Activated CD8-positive, alpha-beta memory T cell treated with anti-CD3 and anti-CD28 coated beads, Interleukin-2, amount 50 U/mL, for 1 hour (primary cell): ENCODE data around the gene TMEM183A.

Experiments used
- DNase-seq: peaks from one replicate; pipeline ENCODE4 v3.0.0-alpha.2; 2020; ENCODE audit errors: extremely low read depth

Gene TMEM183A

GRCh38 chr1:203069030-203069747, 62.0 kb downstream of the TMEM183A start:
- no peak for DNase-seq

GRCh38 chr1:203072002-203072602, 64.9 kb downstream of the TMEM183A start:
- no peak for DNase-seq

GRCh38 chr1:203072911-203073310, 65.7 kb downstream of the TMEM183A start:
- no peak for DNase-seq

- no peak for DNase-seq
These were observed 66.3 kb downstream of the TMEM183A start for GRCh38 chr1:203073469-203073868.
